GM19351 (cell line): Measurements from ENCODE around the gene GPR62.

Source experiments
- ATAC-seq: cut with Tn5 transposase; IDR thresholded peaks from one replicate; pipeline ENCODE4 v1.9.1; 2021; ENCODE audit warnings: mild to moderate bottlenecking, moderate library complexity; ENCODE audit not compliant: unreplicated experiment

GPR62 gene

DNA sequence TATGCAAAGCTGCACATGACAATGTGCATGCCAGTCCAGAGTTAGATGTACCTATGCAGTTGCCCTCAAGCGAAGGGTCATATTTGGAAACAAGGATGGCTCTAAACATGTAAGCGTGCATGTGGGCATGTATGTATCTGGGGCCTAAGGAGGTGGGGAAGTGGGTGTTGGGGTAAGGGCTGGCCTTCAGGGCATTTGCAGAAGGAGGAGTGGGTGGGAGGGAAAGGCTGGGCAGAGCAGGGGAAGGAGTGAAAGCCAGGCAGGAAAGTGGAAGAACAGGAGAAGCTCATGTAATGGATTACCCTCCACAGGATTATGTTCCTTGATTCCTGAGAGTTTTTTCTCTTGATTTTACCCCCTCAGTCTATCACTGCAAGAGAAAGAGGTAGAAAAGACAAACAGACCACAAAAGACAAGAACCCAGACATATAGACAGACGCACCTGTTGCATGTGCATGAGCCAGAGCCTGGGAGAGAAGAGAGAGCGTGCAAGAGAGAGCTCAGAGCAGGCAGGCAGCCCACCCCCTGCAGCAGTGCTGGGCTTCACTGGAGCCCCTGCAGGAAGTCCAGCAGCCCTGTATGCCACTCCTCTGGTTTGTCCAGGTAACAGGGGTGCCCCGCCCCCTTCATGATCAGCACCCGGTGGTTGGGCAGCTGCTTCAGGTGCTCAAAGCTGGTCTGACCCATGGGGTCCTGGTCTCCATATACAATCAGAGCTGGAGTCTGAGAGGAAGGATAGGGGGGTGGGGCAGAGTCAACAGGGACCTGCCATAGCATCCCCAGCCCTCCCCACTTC, 13.9 kb downstream of the GPR62 start:
- ATAC-seq, result no peak

DNA sequence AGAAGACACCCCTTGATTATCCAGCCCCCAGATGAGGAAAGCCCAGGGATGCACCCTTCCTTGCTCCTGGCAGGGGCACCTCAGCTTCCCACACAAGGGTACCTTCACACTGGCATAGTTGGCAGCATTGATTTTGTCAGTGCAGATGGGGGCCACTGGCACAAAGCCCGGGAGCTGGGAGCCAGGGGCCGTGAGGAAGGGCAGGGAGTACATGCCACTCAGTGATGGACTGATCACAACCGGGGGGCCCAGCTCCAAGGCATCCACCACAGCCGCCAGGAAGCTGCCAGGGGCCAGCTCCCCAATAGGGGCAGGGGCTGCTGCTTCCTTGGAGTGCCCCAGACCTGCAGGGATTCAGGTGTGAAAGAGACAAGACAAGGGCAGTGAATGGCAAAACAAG, 14.7 kb downstream of the GPR62 start:
- ATAC-seq, result no peak

DNA sequence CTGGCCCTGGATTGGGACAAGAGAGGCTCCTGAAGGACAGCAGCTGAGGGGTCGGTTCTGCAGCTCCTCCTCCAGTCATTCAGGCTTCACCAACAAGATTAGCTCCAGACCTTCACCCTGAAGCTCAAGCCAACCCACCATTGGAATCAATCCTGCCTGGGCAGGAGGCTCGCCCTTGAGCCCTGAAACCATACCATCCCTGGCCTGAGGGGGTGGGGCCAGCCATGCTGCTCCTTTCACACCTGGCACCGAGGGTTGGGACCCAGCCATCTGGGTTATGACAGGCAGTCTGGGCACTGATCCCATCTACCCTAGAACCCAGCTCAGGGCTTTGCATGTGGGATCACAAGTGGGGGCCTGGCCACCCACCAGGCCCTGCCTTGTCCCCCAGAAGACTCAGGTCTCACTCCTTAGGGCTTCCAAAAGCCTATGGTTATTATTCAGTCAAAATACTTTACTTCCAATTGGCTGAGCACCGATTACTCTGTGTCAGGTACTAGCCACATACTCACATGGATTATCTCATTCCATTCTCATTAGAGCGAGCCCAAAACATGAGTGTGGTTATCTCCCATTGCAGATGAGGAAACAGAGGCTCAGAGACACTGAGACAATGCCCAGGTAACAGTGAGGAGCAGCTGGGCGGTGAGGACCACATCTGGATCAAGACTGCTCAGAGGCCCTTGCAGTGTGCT, 15.6 kb downstream of the GPR62 start:
- no peak for ATAC-seq

DNA sequence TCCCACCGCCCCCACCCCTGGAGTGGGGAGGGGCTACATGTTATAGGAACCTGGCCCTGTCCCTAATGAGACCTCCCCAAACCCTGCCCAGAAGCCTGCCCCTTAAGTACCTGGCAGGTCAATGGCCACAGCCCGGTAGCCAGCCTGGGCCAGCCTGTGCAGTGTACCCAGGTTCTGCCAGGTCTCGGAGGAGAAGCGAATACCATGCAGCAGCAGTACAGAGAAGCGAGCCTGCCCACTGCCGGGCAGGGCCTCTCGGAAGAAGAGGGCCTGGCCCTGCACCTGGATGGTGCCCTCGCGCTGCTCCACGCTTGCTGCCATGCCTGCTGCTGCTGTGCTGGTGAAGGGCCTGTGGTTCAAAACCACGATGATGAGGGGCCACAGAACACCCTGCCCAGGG, 16.2 kb downstream of the GPR62 start:
- ATAC-seq, result no peak

DNA sequence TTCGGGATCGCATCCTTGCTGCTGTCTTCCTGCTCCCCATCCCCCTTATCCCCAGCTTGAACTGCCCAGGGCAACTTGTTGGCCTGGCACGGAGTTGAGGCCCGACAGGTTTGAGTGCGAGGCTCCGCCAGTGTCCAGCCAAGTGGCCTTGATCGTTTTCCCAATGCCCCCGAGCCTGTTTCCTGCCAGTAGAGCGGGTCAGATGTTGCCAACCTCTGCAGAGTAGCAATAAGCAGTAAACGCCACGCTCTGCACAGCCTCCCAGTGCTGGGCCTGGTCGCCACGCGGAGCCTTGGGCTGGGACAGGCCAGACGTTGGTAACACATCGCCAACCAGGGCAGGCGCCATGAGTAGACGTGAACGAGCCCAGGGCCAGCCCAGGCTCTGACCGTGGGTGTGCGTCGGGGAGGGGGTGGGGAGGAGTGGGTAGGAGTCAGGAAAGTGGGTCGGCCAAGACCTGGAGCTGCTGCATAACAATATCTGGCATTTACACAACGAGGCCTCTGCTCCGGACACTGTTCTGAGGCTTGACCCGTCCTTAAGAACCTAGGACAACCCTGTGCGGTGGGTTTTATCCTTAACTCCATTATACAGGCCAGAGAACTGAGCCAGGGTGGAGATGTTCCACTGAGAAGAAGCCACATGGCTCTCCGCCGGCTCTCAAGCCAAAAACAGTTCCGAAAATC, 19.2 kb downstream of the GPR62 start:
- ATAC-seq, result no peak

DNA sequence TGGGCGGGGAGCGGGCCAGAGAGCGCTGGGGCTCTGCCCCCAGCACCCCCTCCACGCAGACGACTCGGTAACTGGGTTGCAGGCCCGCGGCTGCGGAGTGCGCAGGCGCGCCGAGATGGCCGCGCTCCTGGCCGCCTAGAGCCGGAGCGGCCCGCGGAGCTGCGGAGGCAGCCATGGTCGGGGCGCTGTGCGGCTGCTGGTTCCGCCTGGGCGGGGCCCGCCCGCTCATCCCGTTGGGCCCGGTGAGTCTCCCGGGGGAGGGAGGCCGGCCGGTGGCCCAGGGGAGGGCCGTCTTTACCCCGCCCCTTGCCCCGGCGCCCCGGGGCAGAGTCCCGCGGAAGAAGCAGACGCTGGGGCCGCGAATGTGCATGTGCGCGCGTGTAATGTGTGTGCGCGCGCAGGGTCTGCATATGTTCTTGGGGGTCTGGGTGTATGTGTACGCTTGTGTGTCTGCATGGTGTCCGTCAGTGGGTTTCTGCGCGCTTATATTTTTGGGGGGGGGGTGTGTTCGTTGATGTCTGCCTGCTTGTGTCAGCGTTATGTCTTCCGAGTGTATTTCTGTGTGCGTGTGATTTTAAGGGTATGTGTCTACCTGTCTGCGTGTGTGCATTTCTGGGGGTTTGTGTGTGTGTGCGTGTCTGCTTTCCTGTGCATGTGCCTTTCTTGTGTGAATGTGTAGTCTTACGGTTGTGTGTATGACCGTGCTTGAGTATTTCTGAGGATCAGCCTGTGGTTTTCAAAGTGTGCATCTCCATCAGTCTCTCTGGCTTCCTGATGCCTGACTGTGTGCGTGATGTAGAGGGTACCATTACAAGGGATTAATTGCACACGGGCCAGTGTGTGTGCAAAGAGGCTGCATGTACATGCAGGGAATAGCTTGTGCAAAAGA, 20.0 kb downstream of the GPR62 start, which contains the start of gene ABHD14A:
TSS of gene ABHD14A (plus strand) at position 102 of the 889 bp plus-strand sequence. CDS start at position 174, 72 bp downstream.
- peak; percentile 66 for ATAC-seq

DNA sequence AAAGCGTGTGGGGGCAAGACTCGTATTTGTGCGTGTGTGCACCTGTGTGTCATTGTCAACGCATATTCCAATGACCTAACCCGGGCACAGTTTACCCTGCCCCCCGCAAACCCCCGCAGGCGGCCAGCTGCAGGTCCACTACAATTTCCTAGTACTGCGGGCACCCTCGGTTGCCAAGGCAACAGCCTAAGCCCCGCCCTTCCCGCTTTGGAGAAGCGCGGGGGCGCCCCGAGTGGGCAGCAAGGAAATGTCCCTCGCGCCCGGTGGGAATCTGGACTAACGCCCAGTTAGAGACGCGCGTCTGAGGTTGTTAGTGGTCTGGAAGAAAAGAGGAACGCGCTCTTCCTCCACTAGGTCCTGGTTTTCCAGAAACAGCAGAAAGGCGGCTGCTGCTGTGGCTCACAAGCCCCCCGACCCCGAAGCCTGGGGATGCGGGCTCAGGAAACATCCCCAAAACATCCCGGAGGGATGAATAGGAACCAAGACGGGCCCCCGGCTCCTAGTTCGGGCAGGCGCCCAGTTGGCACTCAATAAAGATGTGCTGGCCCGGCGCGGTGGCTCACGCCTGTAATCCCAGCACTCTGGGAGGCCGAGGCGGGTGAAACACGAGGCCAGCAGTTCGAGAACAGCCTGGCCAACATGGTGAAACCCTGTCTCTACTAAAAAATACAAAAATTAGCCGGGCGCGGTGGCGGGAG, 20.8 kb downstream of the GPR62 start:
- no peak for ATAC-seq

DNA sequence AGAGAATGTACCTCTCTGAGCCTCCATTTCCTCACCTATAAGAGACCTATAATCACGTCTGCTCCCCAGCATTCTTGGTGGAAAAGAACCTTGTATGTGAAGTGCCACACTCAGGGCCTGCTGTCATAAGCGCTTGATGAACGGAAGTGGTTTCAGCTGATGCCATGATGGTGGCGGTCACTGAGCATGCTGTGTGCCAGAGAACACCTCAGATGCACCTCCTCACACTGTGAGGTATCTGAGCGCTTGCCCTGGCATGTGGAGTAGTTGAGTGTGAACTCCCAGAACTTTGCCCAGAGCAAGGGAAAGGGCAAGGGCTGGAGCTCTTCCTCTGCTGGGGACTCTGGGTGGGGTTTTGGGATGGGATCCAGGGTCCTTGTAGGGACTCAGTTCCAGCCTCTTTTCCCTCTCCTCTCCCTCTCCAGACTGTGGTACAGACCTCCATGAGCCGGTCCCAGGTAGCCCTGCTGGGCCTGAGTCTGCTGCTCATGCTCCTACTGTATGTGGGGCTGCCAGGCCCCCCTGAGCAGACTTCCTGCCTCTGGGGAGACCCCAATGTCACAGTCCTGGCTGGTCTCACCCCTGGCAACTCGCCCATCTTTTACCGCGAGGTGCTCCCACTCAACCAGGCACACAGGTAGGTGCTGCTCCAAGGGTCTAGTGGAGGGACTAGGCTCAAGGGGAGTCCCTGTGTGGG, 22.4 kb downstream of the GPR62 start:
- ATAC-seq, result no peak

DNA sequence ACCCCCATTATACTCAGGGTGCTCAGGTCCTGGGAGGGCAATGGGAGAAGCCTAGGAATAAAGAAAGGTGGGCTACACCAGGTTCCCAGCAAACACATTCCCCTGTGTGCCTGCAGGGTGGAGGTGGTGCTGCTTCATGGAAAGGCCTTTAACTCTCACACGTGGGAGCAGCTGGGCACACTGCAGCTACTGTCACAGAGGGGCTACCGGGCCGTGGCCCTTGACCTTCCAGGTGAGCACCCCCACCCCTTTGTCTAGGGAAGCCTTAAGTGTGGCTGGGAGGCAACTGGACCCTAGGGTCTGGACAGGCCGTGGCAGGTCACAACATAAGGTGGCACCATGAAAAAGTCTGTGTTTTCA, 22.9 kb downstream of the GPR62 start:
- ATAC-seq, result no peak

DNA sequence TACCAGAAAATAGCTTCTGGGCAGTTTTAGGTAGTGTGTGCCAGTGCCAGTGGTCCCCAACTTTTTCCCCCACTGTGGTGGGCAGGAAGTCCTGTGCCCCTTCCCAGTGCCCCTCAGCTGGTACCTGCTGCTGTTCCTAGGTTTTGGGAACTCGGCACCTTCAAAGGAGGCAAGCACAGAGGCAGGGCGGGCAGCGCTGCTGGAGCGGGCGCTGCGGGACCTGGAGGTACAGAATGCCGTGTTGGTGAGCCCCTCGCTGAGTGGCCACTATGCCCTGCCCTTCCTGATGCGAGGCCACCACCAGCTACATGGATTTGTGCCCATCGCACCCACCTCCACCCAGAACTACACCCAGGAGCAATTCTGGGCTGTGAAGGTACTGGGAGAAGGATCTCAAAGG, 25.1 kb downstream of the GPR62 start:
- ATAC-seq, result no peak

DNA sequence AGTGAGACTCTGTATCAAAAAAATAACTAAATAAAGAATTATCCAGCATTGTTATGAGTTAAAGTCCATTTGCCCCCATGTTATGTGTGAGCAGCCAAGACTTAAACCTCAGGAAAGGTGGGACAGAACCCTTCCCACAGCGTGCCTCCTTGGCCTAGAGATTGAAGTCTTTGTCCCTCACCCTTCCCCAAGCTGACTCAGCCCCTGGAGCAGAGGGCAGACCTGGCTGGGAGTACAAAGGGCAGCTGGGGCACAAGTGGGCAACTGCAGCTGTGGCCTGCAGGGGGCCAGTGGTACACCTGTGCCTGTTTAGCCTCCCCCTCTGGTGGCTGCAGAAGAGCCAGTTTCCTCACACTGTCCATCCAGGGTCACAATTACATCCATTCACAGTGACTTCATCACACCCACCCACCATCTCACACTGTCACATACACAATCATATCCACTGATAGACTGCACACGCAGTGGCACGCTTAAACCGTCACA, 27.2 kb downstream of the GPR62 start:
- ATAC-seq, result peak; percentile 43

DNA sequence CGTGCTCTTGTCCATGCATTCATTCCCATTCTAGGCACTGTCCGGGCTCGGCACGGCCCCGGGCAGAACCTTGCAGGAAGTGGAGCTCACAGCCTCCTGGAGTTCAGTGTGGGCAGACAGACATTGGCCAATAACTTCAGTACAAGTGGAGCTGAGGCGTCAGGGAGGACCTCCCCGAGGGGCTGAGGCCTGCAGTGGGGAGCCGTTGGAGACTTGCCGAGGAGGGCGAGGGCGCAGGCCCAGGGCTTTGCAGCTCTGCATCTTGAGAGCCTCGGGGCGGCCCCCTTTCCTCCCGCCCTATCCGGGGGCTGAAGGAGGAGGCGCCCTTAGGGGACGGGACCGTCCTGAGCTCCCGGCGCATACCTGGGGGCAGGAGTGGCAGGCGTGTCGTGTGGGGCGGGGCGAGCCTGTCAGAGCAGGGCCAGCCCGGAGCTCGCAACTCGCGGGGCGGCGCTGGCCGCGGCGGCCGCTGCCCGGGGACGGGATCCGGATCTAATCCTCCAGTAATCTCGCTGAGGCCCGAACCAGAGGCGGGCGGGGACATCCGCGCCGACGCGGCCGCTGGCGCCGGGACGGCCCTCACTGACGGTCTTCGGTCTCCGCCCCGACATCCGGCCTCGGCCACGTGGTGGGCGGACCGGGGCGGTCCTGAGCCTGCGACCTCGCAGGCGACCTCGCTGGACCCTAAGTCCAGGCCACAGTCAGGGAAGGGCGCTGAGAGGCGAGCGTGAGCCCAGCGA, 27.8 kb downstream of the GPR62 start, which contains the start of gene ACY1:
TSS of gene ACY1 (plus strand) at position 698 of the 740 bp plus-strand sequence. CDS start 530 bp downstream, outside the sequence.
- peak; percentile 82 for ATAC-seq

DNA sequence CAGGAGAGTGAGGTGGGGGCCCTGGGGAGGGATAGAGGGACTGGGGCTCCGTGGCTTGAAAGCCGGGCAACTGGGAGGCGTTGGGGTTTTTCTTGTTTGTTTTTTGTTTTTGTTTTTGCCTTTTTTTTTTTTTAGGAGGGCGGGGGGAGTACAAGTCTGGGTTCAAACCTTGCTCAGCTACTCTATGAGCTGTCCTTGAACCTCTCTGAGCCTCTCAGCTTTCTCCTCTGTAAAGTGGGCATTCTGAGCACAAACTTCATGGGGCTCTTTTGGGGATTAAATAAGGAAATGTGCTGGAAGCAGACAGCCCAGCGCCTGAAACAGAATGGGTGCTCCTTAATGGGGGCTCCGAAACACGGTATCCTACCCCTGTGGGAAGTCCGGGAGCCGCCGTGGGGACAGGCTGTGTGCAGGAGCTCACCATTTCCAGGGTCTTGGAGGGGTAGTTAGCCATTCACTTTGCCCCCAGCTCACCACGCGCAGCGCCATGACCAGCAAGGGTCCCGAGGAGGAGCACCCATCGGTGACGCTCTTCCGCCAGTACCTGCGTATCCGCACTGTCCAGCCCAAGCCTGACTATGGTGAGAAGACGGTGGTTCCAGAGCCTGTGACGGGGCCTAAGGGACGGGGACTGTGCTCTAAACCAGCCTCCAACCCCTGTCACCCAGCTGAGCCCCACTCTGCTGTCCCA, 28.5 kb downstream of the GPR62 start:
- ATAC-seq, result no peak

DNA sequence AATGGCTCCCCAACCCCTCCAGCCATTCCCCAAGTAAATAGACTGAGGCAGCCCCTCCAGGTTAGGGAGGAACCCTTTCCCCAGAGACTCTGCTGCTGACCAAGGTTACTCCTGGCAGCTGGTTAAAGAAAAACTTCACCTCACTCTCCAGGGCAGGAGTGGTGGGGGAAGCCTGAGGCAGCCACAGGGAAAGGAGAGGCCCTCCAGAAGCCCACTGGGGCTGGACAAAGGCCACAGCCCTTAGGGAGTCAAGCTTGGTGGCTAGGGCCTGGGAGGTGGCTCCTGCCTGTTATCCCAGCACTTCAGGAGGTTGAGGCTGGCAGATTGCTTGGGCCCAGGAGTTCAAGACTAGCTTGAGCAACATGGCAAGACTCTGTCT, 29.1 kb downstream of the GPR62 start:
- no peak for ATAC-seq

DNA sequence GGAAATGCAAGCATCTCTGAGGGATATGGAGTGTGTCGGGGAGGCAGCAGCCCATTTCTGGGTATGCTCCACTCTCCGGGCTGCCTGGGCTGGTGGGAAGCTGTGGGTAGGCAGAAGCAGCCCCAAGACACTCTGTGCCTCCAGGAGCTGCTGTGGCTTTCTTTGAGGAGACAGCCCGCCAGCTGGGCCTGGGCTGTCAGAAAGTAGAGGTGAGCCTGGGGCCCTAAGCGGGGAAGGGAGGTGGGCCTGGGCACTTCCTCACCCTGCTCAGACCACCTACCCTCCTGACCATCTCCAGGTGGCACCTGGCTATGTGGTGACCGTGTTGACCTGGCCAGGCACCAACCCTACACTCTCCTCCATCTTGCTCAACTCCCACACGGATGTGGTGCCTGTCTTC, 29.9 kb downstream of the GPR62 start:
- ATAC-seq, result no peak

DNA sequence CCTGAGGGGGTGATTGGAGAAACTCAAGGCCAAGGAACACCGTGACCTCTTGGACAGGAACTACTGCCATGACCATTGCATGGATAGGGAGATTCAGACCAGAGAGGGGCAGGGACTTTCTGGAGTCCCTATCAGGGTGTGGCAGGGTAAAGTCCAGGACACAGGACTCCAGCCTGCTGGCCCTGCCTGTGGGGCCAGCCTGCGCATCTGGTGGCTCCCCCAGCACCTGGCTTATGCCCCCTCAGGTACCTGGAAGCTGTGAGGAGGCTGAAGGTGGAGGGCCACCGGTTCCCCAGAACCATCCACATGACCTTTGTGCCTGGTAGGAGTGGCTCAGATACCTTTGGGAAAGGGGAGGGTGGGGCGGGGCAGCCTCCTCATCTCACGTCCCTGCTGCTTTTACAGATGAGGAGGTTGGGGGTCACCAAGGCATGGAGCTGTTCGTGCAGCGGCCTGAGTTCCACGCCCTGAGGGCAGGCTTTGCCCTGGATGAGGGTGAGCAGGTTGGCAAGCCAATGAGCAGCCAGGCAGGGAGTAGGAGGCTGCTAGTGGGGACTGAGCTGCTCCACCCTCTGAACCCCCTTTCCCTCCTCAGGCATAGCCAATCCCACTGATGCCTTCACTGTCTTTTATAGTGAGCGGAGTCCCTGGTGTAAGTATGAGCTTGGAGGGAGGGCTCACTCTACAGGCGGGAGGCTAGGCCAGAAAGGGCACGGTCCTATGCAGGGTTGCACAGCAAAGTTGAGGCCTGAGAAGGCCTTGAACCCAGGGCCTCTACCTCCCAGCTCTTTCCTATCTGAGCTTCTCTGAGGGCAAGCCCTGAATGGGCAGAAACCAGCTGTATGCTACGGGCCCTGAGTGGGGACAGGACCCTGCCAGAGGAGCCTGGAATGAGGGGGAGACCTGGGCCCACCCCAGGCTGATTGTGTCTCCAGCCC, 31.1 kb downstream of the GPR62 start:
- no peak for ATAC-seq

DNA sequence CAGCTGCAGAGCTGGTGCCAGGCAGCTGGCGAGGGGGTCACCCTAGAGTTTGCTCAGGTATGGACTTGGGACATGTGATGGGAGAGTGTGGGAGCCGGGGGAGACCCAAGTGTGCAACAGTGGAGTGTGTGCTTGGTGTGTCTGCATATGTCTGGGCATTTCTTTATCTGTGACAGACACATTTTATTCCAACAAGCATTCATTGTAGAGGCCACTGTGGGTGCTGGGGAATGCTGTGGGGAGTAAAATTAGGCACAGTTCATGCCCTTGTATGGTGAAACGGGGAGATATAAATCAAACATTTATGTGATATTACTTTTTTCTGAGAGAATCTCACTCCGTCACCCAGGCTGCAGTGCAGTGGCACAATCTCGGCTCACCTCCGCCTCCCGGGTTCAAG, 32.4 kb downstream of the GPR62 start:
- ATAC-seq, result no peak
